HL-60 (cell line): ENCODE measurements around the gene ADCY1.

Source experiments
- DNase-seq, 2 experiments: peaks; one replicate each; pipeline ENCODE4 v3.0.0-alpha.2; 2010 to 2020; ENCODE audit warnings: low read depth in 1 of 2, low spot score in 1 of 2
- H3K27ac ChIP-seq: fragments of 250-450 bp; sonication (Bioruptor Pico); replicated peaks from 2 replicates; pipeline ENCODE4 v1.5.1; 2020; ENCODE audit warnings: mild to moderate bottlenecking, moderate library complexity
- H3K27me3 ChIP-seq: fragments of 250-450 bp; sonication (Bioruptor Pico); 2 replicates; pipeline ENCODE4 v1.5.1; 2021; ENCODE audit warnings: mild to moderate bottlenecking, moderate library complexity; ENCODE audit not compliant: insufficient read depth, poor library complexity, severe bottlenecking
- H3K4me3 ChIP-seq: replicated peaks from 2 replicates; pipeline ENCODE4 v1.5.1; 2011; ENCODE audit warnings: mild to moderate bottlenecking, control low read depth, low read length; ENCODE audit not compliant: insufficient read depth
- GABPA ChIP-seq: IDR thresholded peaks from 2 replicates; pipeline ENCODE4 v1.6.1; 2012; ENCODE audit warnings: low read depth
- POLR2AphosphoS5 ChIP-seq: IDR thresholded peaks from 2 replicates; pipeline ENCODE4 v1.6.1; 2012; ENCODE audit warnings: low read depth
- REST ChIP-seq: IDR thresholded peaks from 2 replicates; pipeline ENCODE4 v1.6.1; 2012; ENCODE audit warnings: low read depth; ENCODE audit not compliant: insufficient replicate concordance
- SPI1 ChIP-seq: IDR thresholded peaks from 2 replicates; pipeline ENCODE4 v1.6.1; 2012; ENCODE audit warnings: low read depth, mild to moderate bottlenecking, borderline replicate concordance
- TF ChIP-seq, protein P1 (sequence below): IDR thresholded peaks from one replicate; pipeline ENCODE4 v1.5.1; 2011; ENCODE audit warnings: low read length, control low read depth, inconsistent platforms; ENCODE audit not compliant: insufficient read depth

Gene ADCY1

GRCh38 chr7:45695249-45695995, 121.3 kb downstream of the ADCY1 start:
- H3K27ac ChIP-seq, result no peak overlapping the region
- H3K27me3 ChIP-seq, result no peaks in the 10 kb centered on the region
- TF ChIP-seq POLR2AphosphoS5 (no peak), GABPA (no peak), SPI1 (no peak), REST (no peak)
- TF ChIP-seq, protein P1, sequence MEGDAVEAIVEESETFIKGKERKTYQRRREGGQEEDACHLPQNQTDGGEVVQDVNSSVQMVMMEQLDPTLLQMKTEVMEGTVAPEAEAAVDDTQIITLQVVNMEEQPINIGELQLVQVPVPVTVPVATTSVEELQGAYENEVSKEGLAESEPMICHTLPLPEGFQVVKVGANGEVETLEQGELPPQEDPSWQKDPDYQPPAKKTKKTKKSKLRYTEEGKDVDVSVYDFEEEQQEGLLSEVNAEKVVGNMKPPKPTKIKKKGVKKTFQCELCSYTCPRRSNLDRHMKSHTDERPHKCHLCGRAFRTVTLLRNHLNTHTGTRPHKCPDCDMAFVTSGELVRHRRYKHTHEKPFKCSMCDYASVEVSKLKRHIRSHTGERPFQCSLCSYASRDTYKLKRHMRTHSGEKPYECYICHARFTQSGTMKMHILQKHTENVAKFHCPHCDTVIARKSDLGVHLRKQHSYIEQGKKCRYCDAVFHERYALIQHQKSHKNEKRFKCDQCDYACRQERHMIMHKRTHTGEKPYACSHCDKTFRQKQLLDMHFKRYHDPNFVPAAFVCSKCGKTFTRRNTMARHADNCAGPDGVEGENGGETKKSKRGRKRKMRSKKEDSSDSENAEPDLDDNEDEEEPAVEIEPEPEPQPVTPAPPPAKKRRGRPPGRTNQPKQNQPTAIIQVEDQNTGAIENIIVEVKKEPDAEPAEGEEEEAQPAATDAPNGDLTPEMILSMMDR, result no peak
- H3K4me3 ChIP-seq, result no peak overlapping the region
- DNase-seq, result no peak

DNA sequence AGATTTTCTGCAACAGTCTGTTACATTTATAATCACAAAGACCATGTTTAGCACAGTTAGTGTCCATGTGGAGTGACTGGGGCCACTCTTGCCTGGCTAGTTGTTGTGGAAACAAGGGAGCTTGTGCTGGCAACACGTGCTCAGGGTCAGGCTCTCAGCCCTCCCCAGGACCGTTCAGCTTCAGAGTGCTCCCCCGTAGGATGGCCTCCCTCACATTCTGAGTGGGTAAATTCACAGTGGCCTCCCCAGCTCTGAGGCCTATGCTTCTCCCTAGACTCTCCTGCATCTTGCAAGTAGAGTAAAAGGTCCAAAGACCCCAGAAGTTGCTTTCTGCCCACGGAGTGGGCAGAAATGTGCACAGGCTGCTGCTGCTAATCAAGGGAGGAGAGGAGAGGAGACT, 122.3 kb downstream of the ADCY1 start:
- Histone ChIP-seq H3K27ac (no peak overlapping the region), H3K27me3 (no peaks in the 10 kb centered on the region), H3K4me3 (no peak overlapping the region)
- TF ChIP-seq REST (no peak), POLR2AphosphoS5 (no peak), SPI1 (no peak), GABPA (no peak)
- TF ChIP-seq, protein P1, result no peak
- no peak for DNase-seq

DNA sequence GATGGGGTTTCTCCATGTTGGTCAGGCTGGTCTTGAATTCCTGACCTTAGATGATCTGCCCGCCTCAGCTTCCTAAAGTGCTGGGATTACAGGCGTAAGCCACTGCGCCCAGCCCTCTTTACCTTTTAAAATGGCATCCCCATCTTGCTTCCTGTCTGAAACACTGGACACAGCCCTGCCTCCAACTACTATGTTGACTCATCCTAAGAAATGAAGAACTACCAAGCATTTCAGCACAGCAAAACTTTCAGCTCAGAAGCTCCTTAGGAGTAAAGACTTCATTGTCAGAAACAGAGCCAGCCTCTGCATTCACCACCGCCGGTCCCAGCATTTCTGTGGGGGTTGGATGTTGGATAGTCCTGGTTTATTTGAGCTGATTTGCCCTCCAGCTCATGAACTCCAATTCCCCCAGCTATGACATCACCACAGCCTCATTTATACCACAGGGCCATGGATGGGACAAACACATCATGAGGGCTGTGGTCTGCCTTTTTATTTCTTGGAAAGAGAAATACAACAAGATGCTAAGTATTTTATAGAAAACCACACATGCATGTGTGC, 123.5 kb downstream of the ADCY1 start:
- Histone ChIP-seq H3K4me3 (no peak overlapping the region), H3K27me3 (no peaks in the 10 kb centered on the region), H3K27ac (no peak overlapping the region)
- no peak for TF ChIP-seq SPI1
- TF ChIP-seq GABPA, result no peak
- TF ChIP-seq, protein P1, result no peak
- no peak for TF ChIP-seq POLR2AphosphoS5
- TF ChIP-seq REST, result no peak
- DNase-seq, result no peak
